BLaER1 treated with 17β-estradiol and CSF1 and Interleukin-3, amounts not matched to agents 10 nM and 100 nM (cell line): ENCODE results near the gene FHOD1.

Experiments used
- H3K27ac ChIP-seq, 11 experiments: shearing (Covaris generic); formaldehyde crosslinking; 2 replicates each; pipeline ENCODE4 v1.8.1; 2022
- H3K27me3 ChIP-seq, 11 experiments: shearing (Covaris generic); formaldehyde crosslinking; 2 replicates each; pipeline ENCODE4 v1.8.1; 2022
- H3K36me3 ChIP-seq, 11 experiments: shearing (Covaris generic); formaldehyde crosslinking; 2 replicates each; pipeline ENCODE4 v1.8.1; 2022
- H3K4me1 ChIP-seq, 10 experiments: shearing (Covaris generic); formaldehyde crosslinking; 2 replicates each; pipeline ENCODE4 v1.8.1; 2022
- H3K4me2 ChIP-seq, 11 experiments: shearing (Covaris generic); formaldehyde crosslinking; 2 replicates each; pipeline ENCODE4 v1.8.1; 2022
- H3K4me3 ChIP-seq, 10 experiments: shearing (Covaris generic); formaldehyde crosslinking; 2 replicates each; pipeline ENCODE4 v1.8.1; 2022
- H3K9ac ChIP-seq, 11 experiments: shearing (Covaris generic); formaldehyde crosslinking; 2 replicates each; pipeline ENCODE4 v1.8.1; 2022
- H3K9me3 ChIP-seq, 11 experiments: shearing (Covaris generic); formaldehyde crosslinking; replicated peaks in 1 of 11; 2 replicates each; pipeline ENCODE4 v1.8.1; 2022
- H4K20me1 ChIP-seq, 11 experiments: shearing (Covaris generic); formaldehyde crosslinking; 2 replicates each; pipeline ENCODE4 v1.8.1; 2022
- Cebpa-rat ChIP-seq, 11 experiments: shearing (Covaris generic); IDR thresholded peaks; 2 replicates each; pipeline ENCODE4 v1.8.1; 2022

Gene FHOD1

DNA sequence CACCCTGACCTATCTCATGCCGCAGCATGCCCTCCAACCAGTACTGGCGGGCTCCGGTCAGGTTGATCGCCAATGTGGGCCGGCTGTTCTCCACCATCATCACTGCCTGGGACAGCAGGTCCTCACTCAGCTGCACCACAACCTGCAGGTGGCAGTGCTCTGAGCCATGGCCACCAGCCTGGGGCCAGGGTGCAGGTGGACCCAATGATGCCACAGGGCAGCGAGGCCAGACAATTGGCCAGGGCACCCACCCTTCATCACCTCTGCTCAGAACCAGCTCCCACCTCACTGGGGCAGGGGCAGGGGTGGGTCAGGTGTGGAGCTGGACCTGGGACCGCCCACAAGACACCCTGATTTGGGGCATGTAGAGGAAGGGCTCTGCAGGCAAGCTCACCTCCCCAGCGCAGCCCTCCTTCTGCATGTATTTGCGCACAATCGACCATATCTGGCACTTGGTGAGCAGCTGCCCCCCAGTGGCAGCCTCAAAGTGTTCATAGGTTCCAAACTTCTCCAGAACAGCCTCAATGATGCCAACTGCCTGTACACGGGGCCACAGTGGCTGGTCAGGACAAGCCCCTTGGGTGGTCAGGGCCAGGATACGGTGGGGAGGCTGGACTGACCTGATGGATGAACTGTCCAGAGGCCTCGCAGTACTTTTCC is 67.7 kb downstream of the FHOD1 start:
- Histone ChIP-seq H3K27ac (no peak overlapping the region), H3K27me3 (peaks cover 16 to 33% (median 25%) of the 10 kb centered on the region in 11 experiments), H3K9me3 (no peaks in the 10 kb centered on the region), H3K36me3 (peaks cover 0 to 30% (median 9%) of the 10 kb centered on the region in 11 experiments; a peak in 10 of 22 replicates), H3K4me1 (peaks cover 55 to 84% (median 70%) of the 10 kb centered on the region in 10 experiments), H4K20me1 (peaks cover 22 to 91% (median 74%) of the 10 kb centered on the region in 11 experiments; a peak in 21 of 22 replicates), H3K4me2 (peak overlapping the region in 6 of 11 experiments; percentile 2 to 97 (median 90); a peak in 7 of 22 replicates), H3K4me3 (no peak overlapping the region), H3K9ac (no peak overlapping the region)
- no peak for TF ChIP-seq Cebpa-rat (IDR thresholded peaks at IDR 0.05)
